Neuronal stem cell (in vitro differentiated cells): Measurements from ENCODE around the gene NXF1.
"Not testable (repeated sequence)": the region's sequence is repeated elsewhere in the genome, so short reads cannot be mapped to it uniquely, and the experiment has no call there.

Experiments
- DNase-seq: peaks from one replicate; pipeline ENCODE4 v3.0.0-alpha.2; 2013; ENCODE audit warnings: low spot score
- H2AFZ ChIP-seq: one replicate; pipeline ENCODE4 v1.6.1; 2013; ENCODE audit warnings: mild to moderate bottlenecking, low read length, inconsistent platforms
- H2AK5ac ChIP-seq: 2 replicates; pipeline ENCODE4 v1.6.1; 2013; ENCODE audit warnings: low read depth, mild to moderate bottlenecking, inconsistent platforms, low read length, moderate library complexity, mixed read lengths
- H2BK120ac ChIP-seq: 2 replicates; pipeline ENCODE4 v1.6.1; 2013; ENCODE audit warnings: low read depth, mild to moderate bottlenecking, inconsistent platforms, low read length, moderate library complexity, mixed read lengths
- H2BK12ac ChIP-seq: one replicate; pipeline ENCODE4 v1.6.1; 2013; ENCODE audit warnings: low read length, inconsistent platforms
- H2BK15ac ChIP-seq: 2 replicates; pipeline ENCODE4 v1.6.1; 2013; ENCODE audit warnings: mild to moderate bottlenecking, low read length, inconsistent platforms, mixed read lengths
- H2BK5ac ChIP-seq: one replicate; pipeline ENCODE4 v1.6.1; 2013; ENCODE audit warnings: inconsistent platforms, mild to moderate bottlenecking, low read length, moderate library complexity
- H3K14ac ChIP-seq: one replicate; pipeline ENCODE4 v1.6.1; 2013; ENCODE audit warnings: low read length, inconsistent platforms
- H3K18ac ChIP-seq: 2 replicates; pipeline ENCODE4 v1.6.1; 2013; ENCODE audit warnings: low read length, inconsistent platforms
- H3K23ac ChIP-seq: 2 replicates; pipeline ENCODE4 v1.6.1; 2013; ENCODE audit warnings: low read depth, mild to moderate bottlenecking, mixed read lengths, low read length, inconsistent platforms; ENCODE audit not compliant: poor library complexity
- H3K27ac ChIP-seq: replicated peaks from 3 replicates; pipeline ENCODE4 v1.5.1; 2013; ENCODE audit warnings: low read length, inconsistent platforms
- H3K27me3 ChIP-seq, 3 experiments: 2 replicates each; pipeline ENCODE4 v1.6.1; 2013; ENCODE audit warnings: low read length in 3 of 3, mild to moderate bottlenecking in 2 of 3, inconsistent platforms in 1 of 3, low read depth in 1 of 3, mixed read lengths in 1 of 3, moderate library complexity in 1 of 3; ENCODE audit not compliant: control insufficient read depth in 3 of 3, insufficient read depth in 3 of 3
- H3K36me3 ChIP-seq, 2 donors: replicated peaks in 1 of 2; 2 replicates each; pipeline ENCODE4 v1.6.1; 2013; ENCODE audit warnings: low read length in 2 of 2; ENCODE audit not compliant: control insufficient read depth in 2 of 2, insufficient read depth in 2 of 2
- H3K4ac ChIP-seq: 2 replicates; pipeline ENCODE4 v1.6.1; 2013; ENCODE audit warnings: inconsistent platforms, mild to moderate bottlenecking, low read length, moderate library complexity
- H3K4me1 ChIP-seq, 2 donors: 1 replicate in 1 of 2; 2 replicates in 1 of 2; pipeline ENCODE4 v1.6.1; 2013; ENCODE audit warnings: low read length in 2 of 2, low read depth in 1 of 2; ENCODE audit not compliant: control insufficient read depth in 2 of 2, insufficient read depth in 1 of 2
- H3K4me2 ChIP-seq: one replicate; pipeline ENCODE4 v1.6.1; 2013; ENCODE audit warnings: mild to moderate bottlenecking, low read length, inconsistent platforms; ENCODE audit not compliant: insufficient read depth, poor library complexity, severe bottlenecking
- H3K4me3 ChIP-seq, 2 donors: 2 replicates each; pipeline ENCODE4 v1.5.1; 2013; ENCODE audit warnings: low read length in 2 of 2, mild to moderate bottlenecking in 2 of 2, inconsistent platforms in 1 of 2, moderate library complexity in 1 of 2
- H3K79me1 ChIP-seq: one replicate; pipeline ENCODE4 v1.6.1; 2013; ENCODE audit warnings: low read depth, mild to moderate bottlenecking, inconsistent platforms, low read length, moderate library complexity
- H3K9ac ChIP-seq: one replicate; pipeline ENCODE4 v1.6.1; 2013; ENCODE audit warnings: mild to moderate bottlenecking, low read depth, low read length, inconsistent platforms; ENCODE audit not compliant: poor library complexity
- H3K9me3 ChIP-seq, 2 donors: replicated peaks in 1 of 2; 2 replicates each; pipeline versions ENCODE3 to v1.6.1; 2013; ENCODE audit warnings: low read length in 2 of 2, mild to moderate bottlenecking in 2 of 2, inconsistent platforms in 1 of 2, low read depth in 1 of 2, mixed read lengths in 1 of 2, moderate library complexity in 1 of 2; ENCODE audit not compliant: control insufficient read depth in 2 of 2, insufficient read depth in 1 of 2
- H4K8ac ChIP-seq: one replicate; pipeline ENCODE4 v1.6.1; 2013; ENCODE audit warnings: low read depth, mild to moderate bottlenecking, inconsistent platforms, low read length, moderate library complexity
- H4K91ac ChIP-seq: one replicate; pipeline ENCODE4 v1.6.1; 2013; ENCODE audit warnings: low read length, low read depth, mild to moderate bottlenecking, inconsistent platforms; ENCODE audit not compliant: poor library complexity
- WGBS, 2 donors: extraction: QIAGEN DNeasy Blood & Tissue Kit; methylation state at CpG; one replicate each; pipeline ENCODE4 v1.1.7; 2013; ENCODE audit warnings: missing lambda C conversion rate in 2 of 2, mixed read lengths in 1 of 2; ENCODE audit not compliant: insufficient read length in 2 of 2, insufficient replicate concordance in 1 of 2; ENCODE audit errors: extremely low coverage in 2 of 2; 5-methylcytosine and 5-hydroxymethylcytosine counted together

NXF1 gene

GRCh38 chr11:62831520-62832335, 26.5 kb upstream of the NXF1 start, which contains the start of gene STX5:
Gene STX5, minus strand, starts transcription at chr11:62832051. Its CDS starts 808 bp downstream, at chr11:62831243.
- Histone ChIP-seq H3K9ac (peak within 1 kb of the TSS; percentile 96), H3K23ac (peak within 1 kb of the TSS; percentile 98), H3K4me2 (peak within 1 kb of the TSS; percentile 92), H2AK5ac (peak within 1 kb of the TSS; percentile 95), H3K27me3 (no peaks in the 10 kb centered on the region), H3K4me1 (peaks cover 3 to 7% of the 10 kb centered on the region in 2 donors), H3K79me1 (peaks cover 7% of the 10 kb centered on the region), H3K4ac (peak within 1 kb of the TSS; percentile 42), H2BK12ac (peak within 1 kb of the TSS; percentile 34), H3K18ac (peak within 1 kb of the TSS; percentile 99), H3K14ac (peak within 1 kb of the TSS; percentile 83), H2BK120ac (peak within 1 kb of the TSS; percentile 93), H3K4me3 (peak within 1 kb of the TSS; percentile 70 to 95), H3K36me3 (peaks cover 34 to 57% of the 10 kb centered on the region in 2 donors), H2BK15ac (peak within 1 kb of the TSS; percentile 94), H4K8ac (peak within 1 kb of the TSS; percentile 54), H2BK5ac (peak within 1 kb of the TSS; percentile 91), H4K91ac (no peak within 1 kb of the TSS), H2AFZ (peak within 1 kb of the TSS; percentile 97), H3K27ac (peak within 1 kb of the TSS; percentile 93), H3K9me3 (no peaks in the 10 kb centered on the region)
- WGBS, 2 donors = no CpG with 5 or more reads among the region's 65 CpGs
- DNase-seq = peak; percentile 99

- H3K79me1 ChIP-seq = peaks cover 7% of the 10 kb centered on the region
- no peak overlapping the region for H4K91ac ChIP-seq
- H3K9ac ChIP-seq = peak overlapping the region; percentile 92
- no peak overlapping the region for H2BK12ac ChIP-seq
- H3K27ac ChIP-seq = peak overlapping the region; percentile 93
- H3K9me3 ChIP-seq = no peaks in the 10 kb centered on the region
- H2BK5ac ChIP-seq = peak overlapping the region; percentile 79
- H4K8ac ChIP-seq = peak overlapping the region; percentile 54
- no peak overlapping the region for H2BK15ac ChIP-seq
- peak overlapping the region; percentile 82 for H3K4me2 ChIP-seq
- peaks cover 3 to 7% of the 10 kb centered on the region in 2 donors for H3K4me1 ChIP-seq
- H3K36me3 ChIP-seq = peaks cover 28 to 54% of the 10 kb centered on the region in 2 donors
- H3K14ac ChIP-seq = no peak overlapping the region
- WGBS, 2 donors = no CpG with 5 or more reads among the region's 33 CpGs
- H3K18ac ChIP-seq = peak overlapping the region; percentile 98
- H2AFZ ChIP-seq = peak overlapping the region; percentile 97
- peak overlapping the region; percentile 70 to 95 for H3K4me3 ChIP-seq
- H3K27me3 ChIP-seq = no peaks in the 10 kb centered on the region
- H3K23ac ChIP-seq = peak overlapping the region; percentile 92
- peak overlapping the region; percentile 42 for H3K4ac ChIP-seq
- no peak overlapping the region for H2BK120ac ChIP-seq
- no peak for DNase-seq
- no peak overlapping the region for H2AK5ac ChIP-seq
Measured at GRCh38 chr11:62830904-62831519, 25.8 kb upstream of the NXF1 start.

GRCh38 chr11:62828130-62828529, 22.9 kb upstream of the NXF1 start:
- not testable (repeated sequence) for H3K23ac ChIP-seq, H3K14ac ChIP-seq, H3K4me1 ChIP-seq, H3K79me1 ChIP-seq, H3K27me3 ChIP-seq, H2BK5ac ChIP-seq, H4K91ac ChIP-seq, H3K4me3 ChIP-seq, H2BK120ac ChIP-seq, DNase-seq, H3K9ac ChIP-seq, H3K9me3 ChIP-seq, H2AK5ac ChIP-seq, H3K4me2 ChIP-seq, H2AFZ ChIP-seq, H3K4ac ChIP-seq, H2BK12ac ChIP-seq, H4K8ac ChIP-seq, H3K27ac ChIP-seq, H2BK15ac ChIP-seq, H3K18ac ChIP-seq
- peaks cover 25 to 54% of the 10 kb centered on the region in 2 donors for H3K36me3 ChIP-seq
- no CpG with 5 or more reads among the region's 8 CpGs for WGBS, 2 donors

GRCh38 chr11:62823677-62824076, 18.4 kb upstream of the NXF1 start:
- Histone ChIP-seq H2BK15ac (no peak overlapping the region), H3K23ac (no peak overlapping the region), H2BK5ac (no peak overlapping the region), H3K79me1 (no peaks in the 10 kb centered on the region), H3K9ac (no peak overlapping the region), H4K8ac (no peak overlapping the region), H3K14ac (no peak overlapping the region), H3K4ac (no peak overlapping the region), H3K27ac (no peak overlapping the region), H3K18ac (no peak overlapping the region), H3K4me2 (no peak overlapping the region), H2AFZ (no peak overlapping the region), H3K4me3 (no peak overlapping the region), H2AK5ac (no peak overlapping the region), H3K36me3 (peaks cover 36 to 83% of the 10 kb centered on the region in 2 donors), H4K91ac (no peak overlapping the region), H2BK12ac (no peak overlapping the region), H3K27me3 (no peaks in the 10 kb centered on the region), H3K4me1 (no peaks in the 10 kb centered on the region), H2BK120ac (no peak overlapping the region), H3K9me3 (no peaks in the 10 kb centered on the region)
- WGBS, 2 donors = no CpG with 5 or more reads among the region's 3 CpGs
- DNase-seq = no peak
